NCI-H1048 (cell line): ENCODE results near the gene CAND1.
"Not testable (repeated sequence)": the region's sequence is repeated elsewhere in the genome, so short reads cannot be mapped to it uniquely, and the experiment has no call there.

ENCODE experiments used
- DNase-seq: peaks from one replicate; lab custom pipeline; 2025; lab: John Stamatoyannopoulos, UW

Gene CAND1

GRCh38 chr12:67341086-67341485 lies 71.9 kb downstream of the CAND1 start:
- DNase-seq, result not testable (repeated sequence)

GRCh38 chr12:67344979-67345710 lies 76.0 kb downstream of the CAND1 start:
- DNase-seq, result no peak

GRCh38 chr12:67348683-67349082 lies 79.5 kb downstream of the CAND1 start:
- DNase-seq, result no peak

DNA sequence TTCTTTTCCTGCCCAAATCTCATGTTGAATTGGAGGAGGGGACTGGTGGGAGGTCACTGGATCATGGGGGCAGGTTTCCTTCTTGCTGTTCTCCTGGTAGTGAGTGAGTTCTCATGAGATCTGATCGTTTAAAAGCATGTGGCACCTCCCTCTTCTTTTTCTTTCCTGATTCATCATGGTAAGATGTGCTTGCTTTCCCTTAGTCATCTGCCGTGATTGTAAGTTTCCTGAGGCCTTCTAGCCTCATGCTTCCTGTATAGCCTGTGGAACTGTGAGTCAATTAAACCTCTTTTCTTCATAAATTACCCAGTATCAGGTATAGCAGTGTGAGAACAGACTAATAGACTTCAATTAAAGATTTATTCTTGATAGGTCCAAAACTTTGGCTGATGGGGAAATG lies 83.5 kb downstream of the CAND1 start:
- no peak for DNase-seq

DNA sequence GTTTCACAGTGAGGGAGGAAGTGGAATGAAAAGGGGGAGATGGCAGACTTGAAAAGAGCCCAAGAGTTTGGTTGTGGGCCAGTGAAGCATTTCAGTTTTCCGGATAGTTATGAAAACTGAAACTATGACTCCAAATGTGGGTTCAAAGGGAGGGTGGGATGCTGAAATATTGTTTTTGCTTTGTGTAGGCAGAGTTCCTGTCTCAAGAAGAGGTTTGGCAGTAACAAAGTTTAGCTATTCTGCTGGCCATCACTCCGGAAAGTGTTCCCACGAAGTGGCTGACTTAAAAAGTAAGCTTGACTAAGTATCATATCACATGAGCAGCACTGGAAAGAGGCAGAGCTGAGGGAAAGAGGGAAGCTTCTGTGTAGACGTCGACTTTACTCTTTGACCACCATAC lies 85.2 kb downstream of the CAND1 start:
- DNase-seq, result no peak

- no peak for DNase-seq
Measured at GRCh38 chr12:67354966-67355365, 85.8 kb downstream of the CAND1 start.

- DNase-seq, result no peak
Measured at GRCh38 chr12:67355428-67356379, 86.5 kb downstream of the CAND1 start.

DNA sequence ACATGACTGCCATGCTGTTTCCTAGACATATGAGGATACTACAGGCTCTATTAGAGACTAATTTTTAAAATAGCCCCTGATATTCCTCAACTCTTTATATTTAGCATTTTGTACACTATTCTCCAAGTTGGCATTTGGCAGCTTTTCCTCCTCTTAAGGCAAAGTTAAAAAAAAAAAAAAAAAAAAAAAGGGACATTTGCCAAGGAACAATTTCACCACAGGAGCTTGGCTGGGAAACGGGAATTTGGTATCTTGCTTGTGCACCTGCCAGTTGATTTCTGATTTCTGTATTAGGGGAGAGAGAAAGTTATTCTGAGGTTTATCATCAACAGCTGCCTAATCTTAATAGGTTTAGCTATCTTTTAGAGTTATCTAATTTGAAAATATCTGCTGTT lies 87.2 kb downstream of the CAND1 start:
- no peak for DNase-seq

GRCh38 chr12:67357376-67358125 lies 88.4 kb downstream of the CAND1 start:
- DNase-seq, result no peak

DNA sequence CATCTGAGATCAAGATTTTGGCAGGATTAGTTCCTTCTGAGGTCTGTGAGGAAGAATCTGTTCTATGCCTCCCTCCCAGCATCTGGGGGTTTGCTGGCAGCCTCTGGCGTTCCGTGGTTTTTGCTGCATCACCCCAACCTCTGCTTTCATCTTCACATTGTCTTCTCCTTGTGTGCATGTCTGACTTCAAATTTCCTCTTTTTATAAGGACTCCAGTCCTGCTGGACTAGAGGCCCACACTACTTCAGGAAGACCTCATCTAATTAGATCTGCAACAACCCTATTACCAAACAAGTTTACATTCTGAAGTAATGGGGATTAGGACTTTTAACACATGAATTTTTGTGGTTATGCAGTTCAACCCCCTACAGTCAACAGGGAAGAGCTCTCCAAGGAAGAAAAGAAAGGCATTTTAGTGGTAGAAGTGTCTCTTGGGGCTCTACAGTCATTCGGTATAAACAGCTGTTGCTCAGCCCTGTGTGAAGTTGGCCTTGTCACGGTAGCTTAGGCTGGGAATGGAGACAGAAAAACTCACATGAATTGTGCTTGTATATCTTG lies 89.7 kb downstream of the CAND1 start:
- no peak for DNase-seq

DNA sequence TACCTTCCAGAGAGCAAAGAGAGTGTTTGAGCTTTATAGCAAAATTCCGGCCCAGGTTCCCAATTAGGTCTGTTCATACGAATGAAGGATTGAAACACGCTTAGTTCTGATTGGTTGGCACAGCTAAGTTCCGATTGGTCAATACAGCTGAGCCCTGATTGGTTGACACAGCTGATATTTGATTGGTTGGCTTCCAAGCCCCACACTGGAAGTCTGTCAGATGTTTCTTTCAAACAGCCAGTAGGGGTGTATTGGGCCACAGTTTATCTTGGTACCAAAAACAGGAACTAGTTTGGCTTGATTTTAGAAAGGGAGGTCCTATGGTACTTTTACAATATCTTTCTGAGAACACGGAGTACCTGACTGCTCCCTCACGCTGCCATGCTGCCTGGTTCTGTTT lies 93.4 kb downstream of the CAND1 start:
- no peak for DNase-seq

DNA sequence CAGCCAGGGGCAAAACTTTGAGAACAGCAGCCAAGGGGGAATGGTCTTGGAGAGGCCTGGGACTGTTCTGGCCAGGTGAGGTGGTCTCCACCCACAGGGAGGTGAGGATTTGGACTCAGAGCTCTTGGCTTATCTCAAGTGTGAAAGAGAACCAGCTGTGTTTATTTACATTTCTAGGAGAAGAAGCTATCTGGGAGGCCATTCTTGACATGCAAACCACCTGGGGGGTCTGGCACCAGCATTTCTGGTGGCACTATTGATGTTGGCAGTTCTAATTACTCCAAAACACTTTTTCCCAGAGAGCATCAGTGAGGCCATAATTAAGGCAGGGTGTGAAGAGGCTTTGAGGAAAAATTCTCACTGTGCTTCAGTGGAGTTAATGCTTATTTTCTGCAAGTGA lies 95.1 kb downstream of the CAND1 start:
- no peak for DNase-seq

DNA sequence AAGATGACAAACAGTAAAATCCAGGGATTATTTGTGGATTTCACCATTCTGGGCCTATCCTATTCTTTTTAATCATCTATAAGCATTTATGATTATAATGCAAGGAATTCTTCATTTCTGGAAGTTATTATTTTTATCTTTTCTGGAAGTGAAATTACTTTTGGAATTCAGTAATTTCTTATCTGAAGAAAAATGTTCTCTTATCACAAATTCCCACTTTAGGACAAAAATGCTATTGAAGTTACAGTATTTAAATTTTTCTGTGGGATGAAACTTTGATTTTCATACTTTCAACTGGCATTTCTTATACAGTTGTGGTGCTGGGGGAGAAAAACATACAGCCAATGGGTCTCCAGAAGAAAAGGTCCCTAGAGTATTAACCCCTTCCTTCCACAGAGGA lies 96.0 kb downstream of the CAND1 start:
- DNase-seq, result no peak

GRCh38 chr12:67367843-67368242 lies 98.7 kb downstream of the CAND1 start:
- no peak for DNase-seq
